ENCODE measurements around the gene CMIP.

DNA sequence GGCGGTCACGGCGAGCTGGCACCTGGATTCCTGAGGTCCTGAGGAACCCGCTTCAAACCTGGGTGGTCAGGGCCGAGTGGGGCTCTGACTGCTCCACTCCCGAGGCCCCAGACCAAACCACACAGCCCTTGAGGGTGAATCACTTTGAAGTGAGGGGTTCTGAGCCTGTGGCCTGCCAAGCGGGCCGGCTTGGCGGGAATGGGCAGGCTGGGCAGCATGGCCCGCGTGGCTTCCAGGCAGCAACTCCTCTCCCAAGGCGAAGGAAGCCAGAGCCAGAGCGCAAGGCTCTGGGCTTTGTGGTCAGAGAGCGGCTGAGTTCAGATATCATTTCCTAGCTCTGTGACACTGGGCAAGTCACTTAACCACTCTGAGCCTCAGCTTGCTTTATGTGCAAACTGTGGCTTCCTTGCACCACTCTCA is 42.7 kb downstream of the CMIP start:
- TF ChIP-seq GATA3 (IDR thresholded peaks at IDR 0.05; ENCODE audit: low read depth, low read length) (no peak), GATA2 (IDR thresholded peaks at IDR 0.05; ENCODE audit: low read depth, low read length) (no peak)

Data from SH-SY5Y (cell line).